AG08395 (cell line): ENCODE results near the gene ARID4A.
"Not testable (repeated sequence)": the region's sequence is repeated elsewhere in the genome, so short reads cannot be mapped to it uniquely, and the experiment has no call there.

Experiments
- DNase-seq: peaks from one replicate; pipeline ENCODE4 v3.0.0; 2012; ENCODE audit warnings: mixed read lengths, low spot score

ARID4A gene

DNA sequence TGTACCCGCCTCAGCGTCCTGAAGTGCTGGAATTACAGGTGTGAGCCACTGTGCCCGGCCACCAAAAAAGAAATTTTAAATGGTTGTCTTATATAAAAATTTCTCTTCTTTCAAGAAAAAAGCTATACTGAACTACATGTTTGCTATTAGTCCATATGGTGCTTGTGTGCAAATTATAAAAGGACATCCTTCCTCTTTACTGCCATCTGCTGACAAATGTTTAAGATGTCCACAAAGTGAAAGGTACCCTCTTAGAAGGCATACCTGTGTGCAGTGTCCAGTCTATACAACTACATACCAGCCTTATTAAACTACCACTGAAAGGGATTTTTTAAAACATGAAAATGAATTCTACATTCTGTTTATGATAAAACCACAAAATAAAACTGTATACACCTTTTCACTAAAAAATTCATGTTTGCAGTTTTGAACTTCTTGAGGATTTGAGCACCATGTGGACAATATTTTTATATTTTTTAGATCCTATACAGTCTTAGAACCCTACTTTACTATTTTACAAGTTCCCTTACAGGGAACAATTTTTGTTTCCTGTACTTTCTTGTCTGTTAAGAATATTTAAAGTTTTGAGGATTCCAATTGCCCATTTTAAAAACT is 64.5 kb downstream of the ARID4A start:
- DNase-seq, result peak; percentile 7

DNA sequence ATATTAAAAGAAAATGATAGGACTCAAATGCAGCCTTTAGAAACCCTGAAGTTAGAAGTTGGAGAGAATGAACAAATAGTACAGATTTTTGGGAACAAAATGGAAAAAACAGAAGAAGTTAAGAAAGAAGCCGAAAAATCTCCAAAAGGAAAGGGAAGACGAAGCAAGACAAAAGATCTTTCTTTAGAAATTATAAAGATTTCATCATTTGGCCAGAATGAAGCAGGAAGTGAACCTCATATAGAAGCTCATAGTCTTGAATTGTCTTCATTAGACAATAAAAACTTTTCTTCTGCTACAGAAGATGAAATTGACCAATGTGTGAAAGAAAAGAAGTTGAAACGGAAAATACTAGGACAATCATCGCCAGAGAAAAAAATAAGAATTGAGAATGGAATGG is 66.0 kb downstream of the ARID4A start:
- no peak for DNase-seq

DNA sequence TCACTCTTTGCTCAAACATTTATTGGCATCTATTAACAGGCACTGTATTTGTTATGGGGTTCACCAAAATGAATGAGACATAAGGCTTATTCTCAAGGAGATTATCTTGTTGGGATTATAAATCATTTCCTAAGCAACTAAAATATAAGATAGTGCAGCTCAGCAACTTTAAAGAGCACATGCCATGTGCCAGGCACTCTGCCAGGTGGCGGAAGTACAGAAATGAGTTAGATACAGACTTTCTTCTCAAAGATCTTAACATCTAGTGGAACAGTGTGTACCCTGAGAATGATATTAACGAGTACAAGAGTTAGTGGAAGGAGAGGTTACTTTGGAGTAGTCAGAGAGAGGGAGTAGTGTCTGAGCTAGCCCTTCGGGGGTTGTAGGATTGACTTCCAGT is 68.9 kb downstream of the ARID4A start:
- DNase-seq, result no peak

DNA sequence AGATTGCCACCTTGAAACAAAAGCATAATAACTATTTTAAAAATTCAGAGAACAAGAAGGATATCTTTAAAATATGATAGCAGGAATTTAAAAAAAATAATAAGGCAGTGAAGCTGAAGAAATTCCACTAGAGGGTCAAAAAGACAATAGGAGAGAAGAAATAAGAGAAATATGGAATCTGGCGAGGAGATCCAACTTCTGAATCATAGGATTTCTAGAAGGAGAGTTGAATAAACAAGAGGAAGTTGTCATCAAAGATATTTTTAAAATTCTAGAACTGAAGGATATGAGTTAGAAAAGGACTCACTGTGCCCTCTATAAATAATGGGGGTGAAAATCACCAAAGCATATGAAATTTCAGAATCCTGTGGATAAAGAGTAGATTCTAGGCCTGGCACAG is 70.6 kb downstream of the ARID4A start:
- DNase-seq, result no peak

DNA sequence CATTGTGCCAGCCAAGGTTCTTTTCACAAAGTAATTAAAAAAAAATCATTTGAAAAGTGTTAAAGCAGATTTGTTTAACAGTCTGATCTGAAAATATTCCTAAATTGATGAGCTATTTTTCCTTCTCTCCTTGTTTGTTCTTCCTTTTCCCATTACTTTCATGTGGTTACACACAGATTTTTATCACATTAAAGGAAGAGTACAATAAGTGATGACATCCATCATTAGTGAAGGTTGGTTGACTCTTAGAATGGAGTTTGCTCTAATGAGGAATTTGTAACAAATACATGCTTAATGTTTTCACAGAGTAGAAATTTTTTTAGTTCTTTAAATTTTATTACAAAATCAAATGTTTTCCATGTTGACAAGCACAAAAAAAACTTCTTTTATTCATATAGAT is 78.4 kb downstream of the ARID4A start:
- DNase-seq, result no peak

DNA sequence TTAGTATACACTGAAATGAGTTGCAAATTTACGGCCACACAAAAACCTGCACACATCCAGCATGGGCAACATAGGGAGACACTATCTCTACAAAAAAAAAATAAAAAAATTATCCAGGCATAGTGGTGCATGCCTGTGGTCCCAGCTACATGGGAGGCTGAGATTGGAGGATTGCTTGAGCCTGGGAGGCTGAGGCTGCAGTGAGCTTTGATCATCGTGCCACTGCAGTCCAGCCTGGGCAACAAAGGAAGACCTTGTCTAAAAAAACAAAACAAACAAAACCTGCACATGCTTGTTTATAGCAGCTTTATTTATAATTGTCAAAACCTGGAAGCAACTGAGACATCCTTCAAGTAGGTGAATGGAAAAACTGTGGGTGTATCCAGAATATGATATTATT is 92.5 kb downstream of the ARID4A start:
- DNase-seq, result no peak

DNA sequence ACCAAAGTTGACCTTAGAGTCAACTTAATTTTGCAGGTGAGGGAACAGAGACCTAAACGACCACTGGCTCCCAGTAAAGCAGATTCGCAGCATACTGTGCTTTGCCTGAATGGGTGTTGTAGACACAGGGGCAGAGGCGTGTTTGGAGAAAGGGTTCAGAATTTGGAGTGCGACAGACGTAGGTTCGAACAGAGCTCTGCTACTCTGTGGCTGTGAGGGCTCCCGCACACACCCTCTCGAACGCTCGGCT is 97.1 kb downstream of the ARID4A start:
- DNase-seq, result no peak

DNA sequence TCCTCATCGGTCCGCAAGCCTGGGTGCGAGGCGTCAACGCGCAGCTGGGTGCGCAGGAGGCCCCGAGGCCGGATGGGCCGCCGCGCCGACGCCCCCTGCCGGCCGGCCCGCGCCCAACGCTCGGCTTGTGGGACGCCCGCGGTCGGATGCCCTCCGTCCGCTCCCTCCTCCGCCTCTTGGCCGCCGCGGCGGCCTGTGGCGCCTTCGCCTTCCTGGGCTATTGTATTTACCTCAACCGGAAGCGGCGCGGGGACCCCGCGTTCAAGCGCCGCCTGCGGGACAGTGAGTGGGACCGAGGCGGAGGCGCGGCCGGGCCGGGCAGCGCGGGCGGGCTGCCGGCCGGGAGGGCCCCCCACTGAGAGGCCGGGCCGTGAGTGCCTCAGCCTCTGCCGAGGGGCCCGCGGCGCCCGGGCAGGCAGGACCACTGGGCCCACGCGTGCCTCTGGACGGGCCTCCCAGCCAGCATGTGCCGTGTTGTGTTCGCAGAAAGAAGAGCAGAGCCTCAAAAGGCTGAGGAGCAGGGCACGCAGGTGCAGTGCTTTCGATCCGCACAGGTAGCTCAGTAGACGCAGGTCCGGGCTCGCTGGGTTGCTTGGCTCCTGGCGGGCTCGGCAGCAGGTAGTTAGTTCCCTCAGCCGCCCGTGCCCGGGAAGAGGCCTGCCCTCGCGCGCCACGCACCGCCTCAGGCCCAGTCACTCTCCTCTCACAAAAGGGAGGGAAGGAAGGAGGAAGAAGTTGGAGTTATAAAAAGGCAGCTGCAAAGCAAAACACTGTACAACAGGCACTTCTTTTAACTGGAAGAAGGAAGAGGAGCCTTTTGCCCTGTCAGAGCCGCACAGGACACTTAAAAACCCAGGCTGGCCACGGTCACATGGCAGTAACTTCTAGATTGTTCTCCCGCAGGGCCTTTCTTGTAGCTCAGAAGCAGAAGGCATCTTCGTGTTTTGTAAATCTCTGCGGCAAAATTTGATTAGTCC is 97.7 kb downstream of the ARID4A start, which contains the start of gene TOMM20L:
Gene TOMM20L, plus strand, starts transcription at position 119 of the 977 bp plus-strand sequence. Its CDS starts 28 bp downstream, at position 147.
- peak; percentile 86 for DNase-seq

DNA sequence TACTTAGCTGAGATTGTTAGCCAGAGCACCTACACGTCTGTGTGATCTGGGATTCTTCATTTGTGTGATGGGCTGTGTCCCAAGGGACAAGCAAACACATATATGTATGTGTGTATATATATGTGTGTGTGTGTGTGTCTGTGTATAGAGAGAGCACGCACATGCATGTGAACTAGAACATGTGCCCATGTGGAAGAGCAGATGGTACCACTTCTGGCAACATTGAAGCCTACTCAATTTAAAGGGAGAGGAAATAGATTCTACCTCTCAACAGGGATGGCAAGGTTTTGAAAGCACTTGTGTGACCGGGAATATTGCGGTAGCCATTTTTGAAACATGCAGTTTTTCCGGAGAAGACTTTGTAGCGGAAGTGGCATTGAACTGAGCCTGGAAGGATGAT is 98.8 kb downstream of the ARID4A start:
- DNase-seq, result no peak

DNA sequence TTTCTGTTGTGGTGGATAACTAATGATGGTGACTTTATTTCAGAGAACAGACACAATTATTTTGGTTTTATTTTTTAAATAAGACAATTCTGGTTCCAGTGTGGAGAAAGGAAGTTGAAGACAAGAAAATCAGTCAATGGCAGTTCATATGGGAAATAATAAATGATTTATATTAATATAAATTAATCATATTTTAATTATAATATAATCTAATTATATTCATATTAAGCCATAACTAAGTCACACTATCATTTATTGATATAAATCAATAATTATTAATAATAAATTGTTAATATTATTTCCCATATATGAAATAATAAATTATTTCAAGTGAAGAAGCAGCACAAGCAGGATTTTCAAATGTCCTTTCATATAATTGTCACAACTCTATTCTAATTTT is 100.1 kb downstream of the ARID4A start:
- DNase-seq, result no peak

DNA sequence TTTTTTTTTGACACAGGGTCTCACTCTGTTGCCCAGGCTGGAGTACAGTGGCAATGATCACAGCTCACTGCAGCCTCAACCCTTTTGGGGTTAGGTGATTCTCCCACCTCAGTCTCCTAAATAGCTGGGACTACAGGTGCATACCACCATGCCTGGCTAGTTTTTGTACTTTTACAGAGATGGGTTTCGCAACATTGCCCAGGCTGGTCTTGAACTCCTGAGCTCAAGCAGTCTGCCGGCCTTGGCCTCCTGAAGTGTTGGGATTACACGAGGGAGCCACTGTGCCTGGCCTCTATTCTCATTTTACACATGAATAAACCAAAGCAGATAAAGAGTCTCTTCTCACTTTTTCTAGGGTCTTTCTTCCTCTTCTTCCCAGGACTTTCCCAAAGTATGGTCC is 100.5 kb downstream of the ARID4A start:
- no peak for DNase-seq

DNA sequence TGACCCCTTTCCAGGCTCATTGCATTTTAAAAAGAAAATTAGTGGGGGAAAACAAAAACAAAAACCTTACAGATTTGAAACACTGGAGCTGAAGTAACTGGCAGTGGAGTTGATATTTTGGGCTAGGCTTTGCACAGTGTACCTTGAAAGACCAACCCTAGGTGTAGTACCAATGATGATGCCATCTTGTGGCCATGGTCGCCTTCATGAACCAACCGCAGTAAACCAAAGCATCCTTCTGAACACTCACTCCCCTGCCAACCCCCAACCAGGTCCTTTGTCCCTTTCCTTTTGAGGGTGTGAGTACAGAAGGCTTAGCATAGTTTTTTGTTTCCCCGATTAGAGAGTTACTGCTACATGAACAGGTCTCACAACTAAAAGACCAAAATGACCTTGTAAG is 103.2 kb downstream of the ARID4A start:
- DNase-seq, result no peak

DNA sequence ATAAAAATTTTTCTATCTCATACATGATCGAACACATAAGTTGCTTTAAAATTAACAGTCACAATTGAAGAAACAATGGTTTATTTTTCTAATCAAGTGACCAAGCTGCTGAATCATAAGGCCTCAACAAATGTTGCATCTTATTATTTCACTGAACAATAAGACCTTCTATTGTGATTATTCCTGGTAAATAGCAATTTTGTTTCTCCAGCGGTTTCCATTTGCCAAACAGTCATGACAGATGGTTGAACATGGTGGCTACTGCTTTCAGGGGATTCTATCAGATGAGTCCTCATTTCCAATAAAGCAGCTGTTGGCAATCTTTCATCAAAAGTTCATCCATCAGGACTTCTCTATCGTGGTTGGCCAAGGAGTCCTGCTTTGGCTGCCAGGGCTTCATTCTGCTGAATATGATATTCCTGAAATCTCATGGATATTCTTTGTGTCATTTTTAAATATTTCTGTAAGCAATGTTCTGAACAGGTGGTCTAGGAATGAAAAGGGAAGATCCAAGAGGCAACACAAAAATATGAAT is 110.4 kb downstream of the ARID4A start:
- no peak for DNase-seq

DNA sequence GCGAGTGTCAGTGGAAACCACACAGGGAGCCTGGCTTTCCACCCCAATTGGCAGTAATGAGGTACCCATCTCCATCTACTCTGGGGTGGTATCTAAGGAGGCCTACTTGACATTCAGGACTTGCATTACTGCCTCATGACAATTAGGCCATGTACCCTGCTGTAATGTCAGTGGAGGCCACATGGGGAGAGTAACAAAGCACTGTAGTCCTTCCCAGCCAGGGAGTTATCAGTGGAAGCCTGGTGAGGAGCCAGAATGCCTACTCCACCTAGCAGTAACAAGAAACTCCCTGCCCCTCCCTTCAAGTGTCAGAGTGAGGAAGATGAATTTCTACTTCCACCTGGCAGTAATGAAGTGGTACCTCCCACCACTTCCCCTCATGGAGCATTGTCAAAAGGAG is 116.5 kb downstream of the ARID4A start:
- DNase-seq, result no peak

DNA sequence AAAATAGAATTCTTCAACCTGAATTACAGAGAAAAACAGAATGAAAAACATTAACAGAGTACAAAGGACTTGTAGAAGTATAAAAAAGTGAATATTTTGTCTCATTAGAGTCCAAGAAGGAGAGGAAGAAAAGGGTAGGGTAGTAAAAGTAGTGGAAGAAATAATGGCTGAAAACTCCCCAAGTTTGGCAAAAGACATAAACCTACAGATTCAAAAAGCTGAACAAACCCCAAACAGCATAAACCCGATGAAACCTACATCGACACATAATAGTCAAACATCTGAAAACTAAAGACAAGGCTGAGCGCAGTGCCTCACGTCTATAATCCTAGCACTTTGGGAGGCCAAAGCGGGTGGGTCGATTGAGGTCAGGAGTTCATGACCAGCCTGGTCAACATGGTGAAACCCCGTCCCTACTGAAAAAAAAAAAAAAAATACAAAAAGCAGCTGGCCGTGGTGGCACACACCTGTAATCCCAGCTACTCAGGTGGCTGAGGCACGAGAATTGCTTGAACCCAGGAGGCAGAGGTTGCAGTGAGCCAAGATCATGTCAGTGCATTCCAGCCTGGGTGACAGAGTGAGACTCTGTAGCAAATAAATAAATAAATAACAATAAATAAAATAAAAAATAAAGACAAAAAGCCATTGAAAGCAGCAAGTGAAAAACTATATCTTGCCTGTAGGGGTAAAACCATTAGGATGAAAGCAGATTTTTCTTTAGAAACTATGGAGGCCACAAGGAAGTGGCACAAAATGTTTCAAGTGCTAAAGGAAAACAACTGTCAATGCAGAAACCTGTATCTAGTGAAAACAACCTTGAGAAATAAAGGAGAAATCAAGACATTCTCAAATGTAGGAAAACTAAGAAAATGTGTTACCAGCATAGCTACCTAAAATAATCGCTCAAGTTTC is 117.5 kb downstream of the ARID4A start:
- DNase-seq, result no peak

DNA sequence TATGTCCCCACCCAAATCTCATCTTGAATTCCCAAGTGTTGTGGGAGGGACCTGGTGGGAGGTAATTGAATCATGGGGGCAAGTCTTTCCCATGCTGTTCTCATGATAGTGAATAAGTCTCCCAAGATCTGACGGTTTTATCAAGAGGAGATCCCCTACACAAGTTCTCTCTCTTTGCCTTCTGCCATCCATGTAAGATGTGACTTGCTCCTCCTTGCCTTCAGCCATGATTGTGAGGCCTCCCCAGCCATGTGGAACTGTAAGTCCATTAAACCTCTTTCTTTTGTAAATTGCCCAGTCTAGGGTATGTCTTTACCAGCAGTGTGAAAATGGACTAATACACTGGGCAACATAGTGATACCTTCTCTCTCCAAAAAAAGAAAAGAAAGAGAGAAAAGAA is 118.6 kb downstream of the ARID4A start:
- not testable (repeated sequence) for DNase-seq
